HG03108 (cell line): ENCODE results near the gene SLC9A3.

Source experiments
- ATAC-seq: cut with Tn5 transposase; IDR thresholded peaks from one replicate; pipeline ENCODE4 v1.9.1; 2021; ENCODE audit warnings: moderate library complexity; ENCODE audit not compliant: unreplicated experiment

Gene SLC9A3

DNA sequence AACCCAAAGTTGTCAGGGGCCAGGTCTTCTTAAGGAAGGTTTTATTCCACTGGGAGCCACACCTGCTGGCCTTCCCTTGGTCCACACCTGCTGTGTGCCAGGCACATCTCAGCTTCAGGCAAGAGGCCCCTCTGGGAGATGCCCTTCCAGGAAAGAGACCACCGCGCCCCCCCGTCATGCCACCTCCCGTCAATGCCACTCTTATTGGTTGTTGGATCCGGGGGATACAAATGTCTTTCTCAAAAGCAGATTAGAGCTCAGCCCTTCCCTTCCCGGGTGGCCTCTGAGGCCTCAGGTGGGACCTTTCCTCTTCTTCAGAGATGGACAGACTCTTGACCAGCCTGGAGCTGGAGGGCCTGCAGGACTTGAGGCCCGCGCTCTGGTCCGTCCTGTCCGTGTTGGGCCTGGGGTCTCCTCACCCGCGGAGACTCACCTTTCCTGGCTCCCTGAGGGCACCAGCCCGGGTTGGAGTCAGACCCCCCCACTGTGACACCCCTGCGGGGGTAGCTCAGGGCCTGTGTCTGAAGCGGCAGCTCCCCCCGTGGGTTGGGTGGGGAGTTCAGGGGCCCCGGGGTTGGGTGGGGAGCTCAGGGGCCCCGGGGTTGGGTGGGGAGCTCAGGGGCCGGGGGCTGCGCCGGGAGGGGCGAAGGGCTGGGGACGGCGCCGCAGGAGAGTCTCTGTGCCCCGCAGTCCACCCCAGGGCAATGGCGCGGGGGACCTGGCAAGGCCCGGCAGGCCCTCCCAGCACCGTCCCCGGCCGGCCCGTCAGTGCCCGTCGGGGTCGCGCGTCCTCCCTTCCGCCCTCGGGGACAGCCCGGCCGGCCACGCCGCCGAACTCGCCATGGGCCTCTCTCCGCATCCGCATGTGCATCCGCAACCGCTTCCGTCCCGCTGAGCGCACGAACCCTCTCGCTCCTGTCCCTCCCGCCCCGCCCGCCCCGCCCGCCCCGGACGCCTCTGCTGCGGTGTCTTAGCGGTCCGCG is 3.7 kb upstream of the SLC9A3 start:
- ATAC-seq = no peak

GRCh38 chr5:526456-527088 is 2.3 kb upstream of the SLC9A3 start:
- ATAC-seq = no peak

GRCh38 chr5:525916-526315 is 1.7 kb upstream of the SLC9A3 start:
- no peak for ATAC-seq

DNA sequence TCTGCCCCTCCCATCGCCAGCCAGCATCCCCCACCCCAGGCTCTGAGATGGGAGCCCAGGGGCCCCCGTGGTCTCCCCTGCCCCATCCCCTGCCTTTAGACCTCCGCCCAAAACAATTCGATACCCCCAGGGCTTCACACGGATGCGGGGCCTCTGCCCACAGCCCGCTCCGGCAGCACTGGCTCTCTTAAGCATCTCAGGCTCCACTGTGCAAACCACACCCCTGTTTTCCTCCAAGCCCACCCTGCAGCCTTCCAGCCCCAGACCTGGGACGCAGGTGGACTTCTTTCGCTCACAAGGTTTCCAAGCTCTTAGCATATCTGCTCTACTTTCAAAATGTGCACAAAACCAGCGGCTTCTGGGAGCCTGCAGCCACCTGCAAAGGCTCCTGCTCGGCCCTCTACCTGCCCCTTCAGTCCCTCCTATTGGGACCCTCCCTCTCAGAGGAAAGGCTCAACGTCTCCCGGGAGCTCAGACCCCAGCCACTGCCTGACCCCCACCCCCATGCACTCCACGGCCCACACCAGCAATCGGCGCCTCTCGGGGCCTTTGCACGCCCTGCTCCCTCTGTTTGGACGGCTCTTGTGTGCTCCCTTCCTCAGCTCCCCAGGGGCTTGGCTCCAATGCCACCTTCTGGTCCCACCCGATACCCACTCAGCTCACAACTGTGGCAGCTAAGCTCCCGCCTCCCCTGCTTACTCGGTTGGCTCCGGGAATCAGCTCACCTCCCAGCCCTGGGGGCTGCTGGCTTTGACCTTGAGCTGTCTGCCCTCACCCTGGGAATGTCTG is 918 bp upstream of the SLC9A3 start:
- no peak for ATAC-seq

- no peak for ATAC-seq
Observed at GRCh38 chr5:523441-524222, 617 bp downstream of the SLC9A3 start.

DNA sequence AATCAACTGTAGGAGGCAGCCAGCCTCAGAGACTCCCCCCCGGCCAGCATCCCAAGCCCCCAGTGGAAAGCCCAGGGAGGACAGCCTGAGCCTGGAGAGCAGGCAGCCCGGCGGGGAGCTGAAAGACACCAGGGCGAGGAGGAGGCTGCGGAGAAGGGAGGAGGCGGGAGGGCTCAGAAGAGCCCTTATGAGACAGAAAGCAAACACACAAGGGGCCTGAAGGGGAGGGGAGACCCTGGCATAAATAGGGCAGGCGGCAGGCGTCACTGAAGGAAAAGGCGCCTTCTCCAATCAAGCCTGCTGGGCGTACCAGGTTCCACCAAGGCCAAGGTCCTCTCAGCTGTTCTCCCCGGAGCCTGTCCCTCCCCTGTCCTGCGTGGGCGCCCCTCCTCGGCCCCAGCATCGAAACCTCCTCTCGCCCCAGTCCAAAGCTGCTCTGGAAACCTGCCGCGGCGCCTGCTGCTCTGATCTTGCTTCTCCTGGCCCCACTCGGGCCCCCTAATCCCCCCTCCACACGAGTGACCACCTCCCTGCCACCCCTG is 1.3 kb downstream of the SLC9A3 start:
- no peak for ATAC-seq

DNA sequence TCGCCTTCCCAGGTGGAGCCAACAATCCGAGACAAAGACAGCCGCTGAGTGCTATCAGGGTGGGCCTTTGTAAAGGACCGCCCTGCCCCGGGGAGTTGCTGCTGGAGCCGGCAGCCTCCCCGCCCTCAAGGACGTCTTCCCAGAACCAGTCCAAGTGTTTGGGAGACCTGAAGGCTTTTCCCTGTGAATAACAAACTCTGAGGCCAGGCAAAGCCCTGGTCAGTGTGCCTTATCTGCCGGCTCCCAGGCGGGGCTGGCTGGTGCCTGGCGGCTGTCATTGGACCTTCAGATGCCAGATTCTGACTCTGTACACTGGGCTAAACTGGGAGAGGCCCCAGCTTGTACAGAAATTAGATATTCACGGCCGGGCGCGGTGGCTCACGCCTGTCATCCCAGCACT is 2.1 kb downstream of the SLC9A3 start:
- ATAC-seq = no peak

DNA sequence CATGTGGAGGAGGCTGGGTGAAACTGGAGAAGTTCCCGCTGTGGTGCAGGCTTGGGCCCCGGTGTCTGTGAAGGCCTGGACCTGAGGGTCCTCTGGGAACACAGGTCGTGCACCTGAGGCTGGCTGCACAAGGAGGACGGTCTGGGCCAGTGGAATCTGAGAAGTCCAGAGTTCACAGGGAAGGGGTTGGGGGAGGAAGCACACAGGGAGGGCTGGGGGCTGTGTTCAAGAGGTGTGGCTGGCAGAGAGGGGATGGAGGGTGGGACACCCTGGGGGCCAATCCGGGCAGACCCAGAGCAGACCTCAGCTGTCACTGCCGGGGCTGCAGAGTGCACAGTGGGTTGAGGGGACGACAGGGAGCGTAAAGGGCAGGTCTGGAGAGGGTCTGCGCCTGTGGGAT is 2.6 kb downstream of the SLC9A3 start:
- ATAC-seq = no peak

DNA sequence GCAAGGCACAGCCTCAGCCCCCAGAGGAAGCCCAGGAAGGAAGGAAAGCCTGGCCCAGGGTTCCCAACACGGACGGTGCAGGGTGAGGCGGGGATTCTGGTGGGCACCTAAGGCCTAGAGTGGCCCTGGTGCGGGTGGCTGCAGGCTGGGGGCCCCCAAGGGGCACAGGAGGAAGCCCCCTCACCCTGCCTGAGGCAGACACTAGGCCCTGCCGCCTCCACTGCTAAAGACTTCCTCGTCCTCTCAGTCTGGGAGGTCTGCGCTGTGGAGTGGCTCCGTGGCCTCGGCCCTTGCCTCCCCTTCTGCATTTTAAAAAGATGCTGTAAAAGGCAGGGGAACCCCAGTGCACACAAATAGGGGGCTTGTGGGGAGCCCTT is 3.4 kb downstream of the SLC9A3 start:
- ATAC-seq = no peak

GRCh38 chr5:520196-520849 is 3.9 kb downstream of the SLC9A3 start:
- ATAC-seq = no peak

- ATAC-seq = no peak
Observed at GRCh38 chr5:518721-519120, 5.5 kb downstream of the SLC9A3 start.

- ATAC-seq = no peak
Observed at GRCh38 chr5:517535-518100, 6.6 kb downstream of the SLC9A3 start.

DNA sequence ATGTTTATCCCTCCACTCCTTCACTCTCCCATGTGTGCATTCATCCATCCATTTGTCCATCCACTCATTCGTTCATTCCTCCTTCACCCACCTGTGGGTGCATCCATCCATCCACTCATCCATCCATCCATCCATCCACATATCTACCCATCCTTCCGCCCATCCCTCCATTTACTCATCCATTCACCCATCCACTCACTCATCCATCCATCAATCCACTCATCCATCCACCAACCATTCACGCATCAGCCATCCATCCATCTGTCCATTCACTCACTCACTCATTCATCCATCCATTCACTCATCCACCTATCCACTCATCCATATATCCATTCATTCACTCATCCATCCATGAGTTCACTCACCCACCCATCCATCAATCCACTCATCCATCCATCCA is 7.3 kb downstream of the SLC9A3 start:
- ATAC-seq = no peak

GRCh38 chr5:516338-516925 is 7.8 kb downstream of the SLC9A3 start:
- ATAC-seq = no peak

DNA sequence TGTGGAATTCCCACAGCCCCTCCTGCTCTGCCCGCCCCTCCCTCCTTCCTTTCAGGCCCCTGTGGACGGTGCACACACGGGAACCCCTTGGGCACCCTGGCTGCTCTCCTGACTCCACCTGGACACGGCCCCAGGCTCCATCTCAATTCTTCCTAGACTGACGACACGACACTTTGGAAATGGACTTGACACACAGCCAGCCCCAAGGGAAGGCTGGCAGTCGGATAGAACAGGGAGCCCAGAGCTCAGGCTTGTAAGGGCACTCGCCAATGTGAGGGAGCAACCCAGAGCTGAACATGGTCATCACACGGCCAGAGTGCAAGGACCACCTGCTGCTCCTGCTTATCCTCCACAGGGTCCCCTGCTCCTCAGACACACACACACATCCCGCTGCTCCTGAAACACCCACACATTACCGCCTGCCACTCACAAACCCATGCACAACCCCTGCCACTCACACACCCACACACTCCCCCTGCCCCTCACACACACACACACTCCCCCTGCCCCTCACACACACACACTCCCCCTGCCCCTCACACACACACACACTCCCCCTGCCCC is 8.9 kb downstream of the SLC9A3 start:
- ATAC-seq = no peak

DNA sequence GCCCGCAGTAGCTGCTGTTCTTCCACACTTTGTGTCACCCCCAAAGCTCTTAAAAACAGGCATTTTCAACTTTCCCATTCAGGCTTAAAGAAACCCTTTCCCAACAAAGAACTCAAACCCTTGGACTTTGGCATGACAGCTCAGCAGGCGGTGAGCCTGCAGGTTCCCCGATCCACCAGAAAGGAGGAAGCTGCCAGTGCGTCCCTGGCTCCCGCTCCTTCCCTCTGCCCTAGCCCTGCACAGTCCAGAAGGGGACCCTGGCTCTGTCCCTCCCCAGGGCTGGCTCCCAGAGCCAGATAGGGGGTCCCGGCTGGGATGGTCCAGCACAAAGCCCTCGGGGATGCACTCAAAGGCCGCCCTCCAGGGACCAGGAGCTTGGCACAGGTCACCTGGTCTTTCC is 9.6 kb downstream of the SLC9A3 start:
- no peak for ATAC-seq

GRCh38 chr5:514101-514485 is 10.2 kb downstream of the SLC9A3 start:
- ATAC-seq = no peak

GRCh38 chr5:513216-514100 is 10.8 kb downstream of the SLC9A3 start:
- ATAC-seq = no peak
